Testis (tissue), 2 donors: ENCODE data around the gene TMEM92.

Experiments
- CTCF ChIP-seq, 3 experiments: fragments of 450-650 bp in 2 of 3; fragments of 200-600 bp in 1 of 3; sonication (generic) in 1 of 3; IDR thresholded peaks; one replicate each; pipeline ENCODE4 v1.5.1; 2016 to 2019; ENCODE audit warnings: antibody characterized with exemption in 3 of 3, mild to moderate bottlenecking in 2 of 3, moderate library complexity in 1 of 3
- POLR2A ChIP-seq: fragments of 450-650 bp; IDR thresholded peaks from one replicate; pipeline ENCODE4 v1.6.1; 2017; ENCODE audit warnings: antibody characterized with exemption, mild to moderate bottlenecking, moderate library complexity

- TF ChIP-seq POLR2A (no peak), CTCF (IDR thresholded peaks at IDR 0.05) (no peak)
Measured at GRCh38 chr17:50283714-50284113, 9.4 kb downstream of the TMEM92 start.
